Smooth muscle cell (in vitro differentiated cells): ENCODE measurements around the gene C22orf31. TPM values are rescaled to one million over a fixed set of nuclear protein-coding genes. Genes with fewer than 3 reads are reported as not detected.

Source experiments
- DNase-seq: peaks from one replicate; lab custom pipeline; 2025; ENCODE audit not compliant: unreplicated experiment; lab: John Stamatoyannopoulos, UW
- H2AFZ ChIP-seq: fragments of 200-600 bp; sonication (generic); 2 replicates; pipeline ENCODE4 v1.6.0; 2016; ENCODE audit warnings: antibody characterized with exemption, low read depth, mild to moderate bottlenecking
- H3F3A ChIP-seq: fragments of 200-600 bp; sonication (generic); 2 replicates; pipeline ENCODE4 v1.6.0; 2017; ENCODE audit warnings: antibody characterized with exemption, low read depth
- H3K27ac ChIP-seq: fragments of 200-600 bp; sonication (generic); 2 replicates; pipeline ENCODE4 v1.5.1; 2016; ENCODE audit warnings: low read depth, mild to moderate bottlenecking
- H3K27me3 ChIP-seq: fragments of 200-600 bp; sonication (generic); 2 replicates; pipeline ENCODE4 v1.6.1; 2016; ENCODE audit warnings: low read depth, mild to moderate bottlenecking
- H3K36me3 ChIP-seq: fragments of 200-600 bp; sonication (generic); 2 replicates; pipeline ENCODE4 v1.5.1; 2016; ENCODE audit warnings: low read depth
- H3K4me1 ChIP-seq: fragments of 200-600 bp; sonication (generic); 2 replicates; pipeline ENCODE4 v1.5.1; 2016; ENCODE audit warnings: low read depth
- H3K4me2 ChIP-seq: fragments of 200-600 bp; sonication (generic); 2 replicates; pipeline ENCODE4 v1.6.0; 2016; ENCODE audit warnings: mild to moderate bottlenecking
- H3K4me3 ChIP-seq: fragments of 200-600 bp; sonication (generic); 2 replicates; pipeline ENCODE4 v1.5.1; 2016; ENCODE audit warnings: mild to moderate bottlenecking
- H3K79me2 ChIP-seq: fragments of 200-600 bp; sonication (generic); 2 replicates; pipeline ENCODE4 v1.6.0; 2016; ENCODE audit warnings: low read depth, mild to moderate bottlenecking
- H3K9ac ChIP-seq: fragments of 200-600 bp; sonication (generic); 2 replicates; pipeline ENCODE4 v1.6.0; 2016; ENCODE audit warnings: low read depth
- H3K9me3 ChIP-seq: fragments of 200-600 bp; sonication (generic); replicated peaks from 2 replicates; pipeline ENCODE4 v1.5.1; 2016; ENCODE audit warnings: low read depth
- H4K20me1 ChIP-seq: fragments of 200-600 bp; sonication (generic); 2 replicates; pipeline ENCODE4 v1.6.0; 2016; ENCODE audit warnings: low read depth
- WGBS: methylation state at CpG from one replicate; pipeline ENCODE4 v1.1.7; 2016; ENCODE audit warnings: low lambda C conversion rate; 5-methylcytosine and 5-hydroxymethylcytosine counted together
- polyA plus RNA-seq: library from polyadenylated mRNA; unstranded; fragments of >200 nt; fragmentation: Nextera tagmentation; extraction: Ambion mirVana; gene quantifications from 2 replicates; pipeline ENCODE4 v1.2.1, GENCODE V29; 2016
- total RNA-seq: library from RNA; depleted of rRNA; stranded (reverse); fragments of >200 nt; gene quantifications from 2 replicates; pipeline ENCODE4 v1.2.3, GENCODE V29; 2014
- TF ChIP-seq, protein P1 (sequence below): fragments of 200-600 bp; sonication (generic); IDR thresholded peaks from 2 replicates; pipeline ENCODE4 v1.5.1; 2017; ENCODE audit warnings: borderline replicate concordance, mild to moderate bottlenecking, antibody characterized with exemption; ENCODE audit not compliant: insufficient read depth, poor library complexity, severe bottlenecking

The C22orf31 gene
- total and polyA plus RNA-seq, 2 experiments from 2014 or later: not detected

DNA sequence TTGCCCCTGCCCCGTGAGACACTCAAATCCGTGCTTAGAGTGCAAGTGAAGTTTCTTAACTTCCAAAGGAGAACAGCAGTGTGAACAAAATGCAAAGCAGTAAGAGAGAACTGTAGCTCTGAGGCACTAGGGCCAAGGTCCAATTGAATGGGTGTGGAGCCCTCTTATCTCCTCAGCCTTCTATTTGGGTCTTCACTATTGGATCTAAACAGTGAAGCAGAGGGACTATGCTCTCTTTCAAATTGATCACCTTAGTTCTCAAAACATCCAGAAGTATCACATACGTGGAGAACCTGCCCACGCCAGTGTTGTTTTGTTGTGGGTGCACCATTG is 49.6 kb downstream of the C22orf31 start:
- no peaks in the 10 kb centered on the region for H3K27me3 ChIP-seq
- H3K79me2 ChIP-seq: no peaks in the 10 kb centered on the region
- H3K4me2 ChIP-seq: no peak overlapping the region
- no peak overlapping the region for H3K27ac ChIP-seq
- H3F3A ChIP-seq: no peaks in the 10 kb centered on the region
- H3K4me1 ChIP-seq: peaks cover 24% of the 10 kb centered on the region
- peaks cover 3% of the 10 kb centered on the region for H4K20me1 ChIP-seq
- no peak overlapping the region for H3K4me3 ChIP-seq
- H3K9me3 ChIP-seq: no peaks in the 10 kb centered on the region
- 85% methylated on average over 4 of the region's 4 CpGs for WGBS
- H2AFZ ChIP-seq: no peak overlapping the region
- TF ChIP-seq, protein P1, sequence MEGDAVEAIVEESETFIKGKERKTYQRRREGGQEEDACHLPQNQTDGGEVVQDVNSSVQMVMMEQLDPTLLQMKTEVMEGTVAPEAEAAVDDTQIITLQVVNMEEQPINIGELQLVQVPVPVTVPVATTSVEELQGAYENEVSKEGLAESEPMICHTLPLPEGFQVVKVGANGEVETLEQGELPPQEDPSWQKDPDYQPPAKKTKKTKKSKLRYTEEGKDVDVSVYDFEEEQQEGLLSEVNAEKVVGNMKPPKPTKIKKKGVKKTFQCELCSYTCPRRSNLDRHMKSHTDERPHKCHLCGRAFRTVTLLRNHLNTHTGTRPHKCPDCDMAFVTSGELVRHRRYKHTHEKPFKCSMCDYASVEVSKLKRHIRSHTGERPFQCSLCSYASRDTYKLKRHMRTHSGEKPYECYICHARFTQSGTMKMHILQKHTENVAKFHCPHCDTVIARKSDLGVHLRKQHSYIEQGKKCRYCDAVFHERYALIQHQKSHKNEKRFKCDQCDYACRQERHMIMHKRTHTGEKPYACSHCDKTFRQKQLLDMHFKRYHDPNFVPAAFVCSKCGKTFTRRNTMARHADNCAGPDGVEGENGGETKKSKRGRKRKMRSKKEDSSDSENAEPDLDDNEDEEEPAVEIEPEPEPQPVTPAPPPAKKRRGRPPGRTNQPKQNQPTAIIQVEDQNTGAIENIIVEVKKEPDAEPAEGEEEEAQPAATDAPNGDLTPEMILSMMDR: no peak
- H3K9ac ChIP-seq: no peak overlapping the region
- no peak for DNase-seq
- H3K36me3 ChIP-seq: no peaks in the 10 kb centered on the region

DNA sequence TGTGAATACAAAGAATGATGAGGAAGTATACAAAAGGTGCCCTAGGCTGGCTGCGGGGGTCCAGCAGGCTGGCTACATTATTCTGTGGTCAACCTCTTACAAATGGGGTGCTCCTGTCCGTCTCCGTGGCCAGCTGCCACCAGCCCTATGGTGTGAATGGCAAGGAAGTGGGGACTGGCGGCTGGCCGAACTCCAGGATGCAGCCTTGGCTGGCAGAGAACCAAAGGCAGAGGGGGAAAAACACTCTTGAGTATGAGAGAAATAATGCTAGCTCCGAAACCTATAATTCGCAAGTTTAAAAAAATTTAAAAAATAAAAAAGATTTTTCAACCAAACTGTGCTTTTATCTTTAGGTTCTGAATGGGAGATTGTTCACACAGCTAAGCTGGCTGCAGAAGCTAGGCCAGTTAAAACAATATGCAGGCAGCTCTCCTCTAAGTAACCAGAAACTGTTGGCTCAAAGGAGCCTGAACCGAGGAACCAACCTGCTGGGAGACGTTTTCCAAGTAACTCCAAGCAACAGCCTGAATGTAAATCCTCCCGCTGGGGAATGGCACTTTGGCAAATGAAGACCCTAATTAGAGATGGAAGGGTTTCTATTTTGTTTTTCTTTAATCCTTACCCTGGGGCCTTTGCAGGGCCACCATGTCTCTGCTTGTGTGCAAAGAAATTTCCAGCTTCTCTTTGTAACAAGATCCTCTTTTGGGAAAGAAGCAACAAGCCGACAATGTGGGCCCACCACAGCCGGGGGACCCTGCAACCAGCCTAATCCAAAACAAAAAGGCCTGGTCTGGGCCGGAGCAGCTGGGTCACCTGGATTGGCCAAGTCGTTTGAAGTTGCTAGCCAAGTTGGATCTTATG is 50.2 kb downstream of the C22orf31 start:
- H3K9ac ChIP-seq: no peak overlapping the region
- H4K20me1 ChIP-seq: peaks cover 9% of the 10 kb centered on the region
- H3F3A ChIP-seq: no peaks in the 10 kb centered on the region
- TF ChIP-seq, protein P1: no peak
- no peak for DNase-seq
- WGBS: 87% methylated on average over 14 of the region's 14 CpGs
- no peaks in the 10 kb centered on the region for H3K79me2 ChIP-seq
- no peak overlapping the region for H3K27ac ChIP-seq
- no peaks in the 10 kb centered on the region for H3K9me3 ChIP-seq
- H2AFZ ChIP-seq: no peak overlapping the region
- no peak overlapping the region for H3K4me3 ChIP-seq
- H3K27me3 ChIP-seq: no peaks in the 10 kb centered on the region
- H3K4me1 ChIP-seq: peaks cover 24% of the 10 kb centered on the region
- H3K4me2 ChIP-seq: no peak overlapping the region
- H3K36me3 ChIP-seq: no peaks in the 10 kb centered on the region

DNA sequence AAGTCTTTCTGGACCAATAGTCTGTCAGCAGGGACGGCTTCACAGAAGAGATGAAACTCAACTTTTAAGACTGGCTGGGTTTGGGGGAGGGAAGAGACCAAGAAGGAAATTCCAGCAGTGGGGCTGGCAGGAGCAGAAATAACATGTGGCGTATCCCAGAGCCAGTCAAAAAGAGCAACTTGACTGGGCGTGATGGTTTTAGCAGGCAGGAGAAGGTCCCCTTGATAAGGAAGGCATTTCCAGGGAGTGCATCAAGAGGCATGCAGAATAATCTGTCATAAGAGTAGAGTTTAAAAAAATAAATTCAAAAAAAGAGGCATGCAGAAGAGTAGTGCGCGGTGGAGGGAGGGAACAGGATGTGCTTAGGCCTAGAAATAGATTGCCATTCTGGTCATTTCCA is 52.5 kb downstream of the C22orf31 start:
- H3K27ac ChIP-seq: no peak overlapping the region
- no peaks in the 10 kb centered on the region for H3K36me3 ChIP-seq
- 88% methylated on average over 5 of the region's 5 CpGs for WGBS
- no peak overlapping the region for H3K4me3 ChIP-seq
- H4K20me1 ChIP-seq: peaks cover 28% of the 10 kb centered on the region
- peaks cover 39% of the 10 kb centered on the region for H3K4me1 ChIP-seq
- no peak overlapping the region for H3K9ac ChIP-seq
- TF ChIP-seq, protein P1: no peak
- H3F3A ChIP-seq: no peaks in the 10 kb centered on the region
- no peak overlapping the region for H3K4me2 ChIP-seq
- H3K9me3 ChIP-seq: no peaks in the 10 kb centered on the region
- H3K27me3 ChIP-seq: peaks cover 7% of the 10 kb centered on the region
- DNase-seq: no peak
- H2AFZ ChIP-seq: no peak overlapping the region
- no peaks in the 10 kb centered on the region for H3K79me2 ChIP-seq

Other genes with a start within 250 kb of the C22orf31 start
- 3.7 and 4.7 TPM in 2 replicates for gene ZNRF3, start 178.3 kb downstream of the C22orf31 start, total RNA-seq
- gene ZNRF3, start 178.3 kb downstream of the C22orf31 start, polyA plus RNA-seq: 5.5 and 8.8 TPM in 2 replicates
- 6.8 and 7.8 TPM in 2 replicates for gene KREMEN1, start 11.2 kb upstream of the C22orf31 start, total RNA-seq
- 6.0 and 9.9 TPM in 2 replicates for gene KREMEN1, start 11.2 kb upstream of the C22orf31 start, polyA plus RNA-seq
- gene EMID1, start 144.1 kb upstream of the C22orf31 start, total RNA-seq: 1.1 and 1.9 TPM in 2 replicates
- gene EMID1, start 144.1 kb upstream of the C22orf31 start, polyA plus RNA-seq: 2.7 and 3.9 TPM in 2 replicates
- 11.7 and 16.5 TPM in 2 replicates for gene RHBDD3, start 206.2 kb upstream of the C22orf31 start, total RNA-seq
- gene RHBDD3, start 206.2 kb upstream of the C22orf31 start, polyA plus RNA-seq: 39.1 and 40.2 TPM in 2 replicates
- gene EWSR1, start 206.4 kb upstream of the C22orf31 start, total RNA-seq: 146 and 197 TPM in 2 replicates
- 164 and 226 TPM in 2 replicates for gene EWSR1, start 206.4 kb upstream of the C22orf31 start, polyA plus RNA-seq
- gene GAS2L1, start 244.8 kb upstream of the C22orf31 start, total RNA-seq: 7.8 TPM in 2 replicates
- gene GAS2L1, start 244.8 kb upstream of the C22orf31 start, polyA plus RNA-seq: 31.7 and 35.8 TPM in 2 replicates